IMR-90 (cell line): Measurements from ENCODE around the gene ATP5F1D. TPM values are rescaled to one million over a fixed set of nuclear protein-coding genes. Genes with fewer than 3 reads are reported as not detected.

Experiments
- ATAC-seq: fragments of 200-7000 bp; cut with Tn5 transposase; 2 replicates; pipeline ENCODE4 v1.9.1; 2020; ENCODE audit warnings: low read depth, mild to moderate bottlenecking, moderate library complexity
- BruUV-seq: library from RNA; stranded (reverse); fragments of 400-500 nt; replicated peaks from 2 replicates; lab custom pipeline; 2021; lab: Mats Ljungman, UMichigan
- CTCF ChIA-PET: fragments of 300-600 bp; formaldehyde crosslinking; extraction: SDS; loops from one replicate; lab custom pipeline; 2021; ENCODE audit warnings: antibody characterized with exemption; lab: Yijun Ruan, JAX
- POLR2A ChIA-PET: fragments of 300-600 bp; sonication (Branson Sonifier 250); formaldehyde crosslinking; loops from one replicate; lab custom pipeline; 2022; ENCODE audit warnings: antibody characterized with exemption; ENCODE audit not compliant: unreplicated experiment; lab: Charles Lee
- DNase-seq: peaks from one replicate; pipeline ENCODE4 v3.0.0; 2013
- H2AFZ ChIP-seq: replicated peaks from 2 replicates; pipeline ENCODE3; 2013; ENCODE audit warnings: low read length, mild to moderate bottlenecking; ENCODE audit not compliant: poor library complexity
- H2AK5ac ChIP-seq: 2 replicates; pipeline ENCODE4 v1.6.1; 2013; ENCODE audit warnings: low read depth, low read length, inconsistent platforms
- H2AK9ac ChIP-seq: replicated peaks from 2 replicates; pipeline ENCODE3; 2013; ENCODE audit warnings: mild to moderate bottlenecking, low read depth, low read length, moderate library complexity; ENCODE audit not compliant: poor library complexity
- H2BK120ac ChIP-seq: 2 replicates; pipeline ENCODE4 v1.6.1; 2013; ENCODE audit warnings: low read depth, low read length, inconsistent platforms
- H2BK15ac ChIP-seq: 3 replicates; pipeline ENCODE4 v1.6.1; 2013; ENCODE audit warnings: low read depth, low read length, inconsistent platforms
- H2BK20ac ChIP-seq: 2 replicates; pipeline ENCODE4 v1.6.1; 2013; ENCODE audit warnings: low read depth, mild to moderate bottlenecking, inconsistent platforms, low read length, moderate library complexity
- H2BK5ac ChIP-seq: 2 replicates; pipeline ENCODE4 v1.6.1; 2013; ENCODE audit warnings: mild to moderate bottlenecking, low read depth, low read length, inconsistent platforms; ENCODE audit not compliant: poor library complexity, severe bottlenecking
- H3K14ac ChIP-seq: replicated peaks from 2 replicates; pipeline ENCODE4 v1.6.1; 2013; ENCODE audit warnings: low read depth, low read length, inconsistent platforms
- H3K18ac ChIP-seq: 2 replicates; pipeline ENCODE4 v1.6.1; 2013; ENCODE audit warnings: low read depth, low read length, control low read depth
- H3K23ac ChIP-seq: 2 replicates; pipeline ENCODE4 v1.6.1; 2013; ENCODE audit warnings: low read depth, low read length, inconsistent platforms
- H3K27ac ChIP-seq: 2 replicates; pipeline ENCODE4 v1.5.1; 2013; ENCODE audit warnings: mild to moderate bottlenecking, control low read depth, low read length; ENCODE audit not compliant: insufficient read depth
- H3K27me3 ChIP-seq: 2 replicates; pipeline ENCODE4 v1.6.1; 2013; ENCODE audit warnings: low read length; ENCODE audit not compliant: control insufficient read depth, insufficient read depth
- H3K36me3 ChIP-seq: 2 replicates; pipeline ENCODE4 v1.6.1; 2013; ENCODE audit warnings: low read length, mixed read lengths; ENCODE audit not compliant: control insufficient read depth, insufficient read depth
- H3K4ac ChIP-seq: 2 replicates; pipeline ENCODE4 v1.6.1; 2013; ENCODE audit warnings: low read depth, low read length, inconsistent platforms
- H3K4me1 ChIP-seq: 2 replicates; pipeline ENCODE4 v1.6.1; 2013; ENCODE audit warnings: low read length, mixed read lengths; ENCODE audit not compliant: control insufficient read depth, insufficient read depth
- H3K4me2 ChIP-seq: 2 replicates; pipeline ENCODE4 v1.6.1; 2013; ENCODE audit warnings: low read depth, mild to moderate bottlenecking, control low read depth, low read length, moderate library complexity
- H3K4me3 ChIP-seq: 2 replicates; pipeline ENCODE4 v1.5.1; 2013; ENCODE audit warnings: low read depth, mild to moderate bottlenecking, control low read depth, low read length, moderate library complexity; ENCODE audit not compliant: insufficient read depth
- H3K56ac ChIP-seq: 2 replicates; pipeline ENCODE4 v1.6.1; 2013; ENCODE audit warnings: low read length, inconsistent platforms; ENCODE audit not compliant: insufficient read depth; ENCODE audit errors: extremely low read depth
- H3K79me1 ChIP-seq, 2 experiments: 2 replicates each; pipeline ENCODE4 v1.6.1; 2013; ENCODE audit warnings: low read length in 2 of 2, inconsistent platforms in 1 of 2, low read depth in 1 of 2
- H3K9ac ChIP-seq: 2 replicates; pipeline ENCODE4 v1.6.1; 2013; ENCODE audit warnings: low read depth, low read length, control low read depth
- H3K9me1 ChIP-seq: 2 replicates; pipeline ENCODE4 v1.6.1; 2013; ENCODE audit warnings: low read length, inconsistent platforms; ENCODE audit not compliant: insufficient read depth
- H3K9me3 ChIP-seq: 2 replicates; pipeline ENCODE4 v1.6.1; 2013; ENCODE audit warnings: low read length; ENCODE audit not compliant: control insufficient read depth, insufficient read depth
- H4K20me1 ChIP-seq: 2 replicates; pipeline ENCODE4 v1.6.1; 2013; ENCODE audit warnings: low read length, inconsistent platforms; ENCODE audit not compliant: insufficient read depth
- H4K5ac ChIP-seq: 2 replicates; pipeline ENCODE4 v1.6.1; 2013; ENCODE audit warnings: mild to moderate bottlenecking, low read depth, low read length, control low read depth
- H4K8ac ChIP-seq, 2 experiments: 2 replicates each; pipeline ENCODE4 v1.6.1; 2013; ENCODE audit warnings: low read depth in 2 of 2, low read length in 2 of 2, control low read depth in 1 of 2, inconsistent platforms in 1 of 2
- H4K91ac ChIP-seq: 2 replicates; pipeline ENCODE4 v1.6.1; 2013; ENCODE audit warnings: low read depth, low read length, inconsistent platforms; ENCODE audit not compliant: insufficient read depth
- BHLHE40 ChIP-seq: fragments of 150-350 bp; IDR thresholded peaks from 2 replicates; pipeline ENCODE4 v1.6.1; 2016; ENCODE audit warnings: mild to moderate bottlenecking, low read depth, low read length
- CEBPB ChIP-seq: IDR thresholded peaks from 2 replicates; pipeline ENCODE4 v1.6.1; 2012; ENCODE audit warnings: low read depth, low read length, improper control_type of control experiment
- RFX5 ChIP-seq: IDR thresholded peaks from 2 replicates; pipeline ENCODE4 v1.8.0; 2012; ENCODE audit warnings: low read depth, mild to moderate bottlenecking, low read length, moderate library complexity
- WGBS, 2 experiments: methylation state at CpG; one replicate each; pipeline versions ENCODE4 v1.1.5 to v1.1.7; 2013; ENCODE audit warnings: missing lambda C conversion rate in 2 of 2; ENCODE audit not compliant: insufficient read length in 1 of 2; ENCODE audit errors: extremely low coverage in 2 of 2; 5-methylcytosine and 5-hydroxymethylcytosine counted together
- dilution Hi-C: fragments of 300-500 bp; cut with HindIII; formaldehyde crosslinking; loops from one replicate; pipeline ENCODE4 v1.14.3; 2018; ENCODE audit warnings: low sequenced_read_pairs; ENCODE audit not compliant: unreplicated experiment
- in situ Hi-C: fragments of 300-500 bp; cut with MboI; formaldehyde crosslinking; loops from 3 replicates; pipeline ENCODE4 v1.14.3; 2019; ENCODE audit warnings: low sequenced_read_pairs, inconsistent platforms, mixed read lengths
- intact Hi-C: fragments of 100-400 bp; cut with micrococcal nuclease; formaldehyde crosslinking; loops from 2 replicates; pipeline ENCODE4 v1.10.0; 2022
- polyA plus RNA-seq, 3 experiments: library from polyadenylated mRNA; depleted of rRNA; stranded (reverse); fragments of >200 nt; gene quantifications; 2 replicates each; pipeline ENCODE4 v1.2.3, GENCODE V29; 2012; ENCODE audit warnings: low replicate concordance in 1 of 3
- total RNA-seq: library from RNA; depleted of rRNA; stranded (reverse); fragments of >200 nt; gene quantifications from 2 replicates; pipeline ENCODE4 v1.2.3, GENCODE V29; 2012

ATP5F1D gene
- total and polyA plus RNA-seq, 2 of the 4 experiments (the other 2 are of a cell fraction) = 7.3 to 140 TPM

DNA sequence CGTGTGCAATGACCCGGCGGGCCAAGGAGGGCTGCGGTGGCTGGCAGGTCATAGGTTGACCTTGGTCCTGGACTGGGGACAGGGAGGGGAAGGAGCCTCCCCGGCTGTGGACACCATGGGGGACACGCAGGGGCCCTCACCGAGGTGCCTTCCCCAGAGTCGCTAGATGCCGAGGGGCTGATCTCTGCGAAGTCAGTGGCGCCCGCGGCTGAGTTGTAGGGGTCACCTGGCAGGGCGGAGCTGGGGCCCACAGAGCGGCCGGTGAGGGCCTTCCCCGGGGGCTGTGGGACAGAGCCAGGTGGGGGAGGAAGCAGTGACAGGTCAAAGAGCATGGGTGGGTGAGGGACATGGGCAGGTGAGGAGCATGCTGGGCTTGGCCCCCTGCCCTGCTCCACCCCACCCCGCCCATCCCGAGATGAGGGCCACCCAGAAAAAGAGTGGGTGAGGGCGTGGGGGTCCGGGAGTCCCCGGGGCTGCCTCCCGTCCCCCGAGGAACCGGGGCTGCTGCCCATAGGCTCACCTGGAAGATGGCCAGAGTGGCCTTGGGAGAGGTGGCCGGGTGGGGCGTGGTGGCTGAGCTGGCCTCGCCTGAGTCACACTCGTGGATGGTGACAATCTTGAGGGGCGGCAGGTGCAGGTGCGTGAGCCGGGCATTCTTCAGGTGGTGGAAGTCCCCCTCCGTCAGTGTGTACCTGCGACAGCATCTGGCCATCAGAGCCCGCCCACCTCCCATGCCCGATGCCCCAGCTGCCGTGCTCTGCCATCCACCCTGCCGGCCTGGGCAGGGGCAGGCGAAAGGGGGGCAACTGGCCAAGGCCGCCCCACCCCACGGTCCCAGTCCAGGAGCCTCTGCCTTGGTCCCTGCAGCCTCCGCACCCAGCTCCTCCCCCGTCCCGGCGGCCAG lies 7.2 kb upstream of the ATP5F1D start:
- Histone ChIP-seq H4K5ac (no peak overlapping the region), H2AK5ac (no peak overlapping the region), H3K9ac (no peak overlapping the region), H4K8ac (no peak overlapping the region), H3K9me1 (no peaks in the 10 kb centered on the region), H3K4me1 (peaks cover 24% of the 10 kb centered on the region), H3K4me2 (no peak overlapping the region), H3K27ac (no peak overlapping the region), H3K9me3 (no peaks in the 10 kb centered on the region), H3K4ac (no peak overlapping the region), H2AFZ (no peak overlapping the region), H3K56ac (no peak overlapping the region), H3K18ac (no peak overlapping the region), H3K14ac (no peak overlapping the region), H4K20me1 (peaks cover 38% of the 10 kb centered on the region), H2BK5ac (no peak overlapping the region), H2BK20ac (no peak overlapping the region), H3K36me3 (peaks cover 40% of the 10 kb centered on the region), H3K79me1 (peaks cover 10 to 38% of the 10 kb centered on the region in 2 experiments), H3K27me3 (no peaks in the 10 kb centered on the region), H3K23ac (no peak overlapping the region), H2AK9ac (no peak overlapping the region), H2BK15ac (no peak overlapping the region), H3K4me3 (no peak overlapping the region), H2BK120ac (no peak overlapping the region), H4K91ac (no peak overlapping the region)
- BruUV-seq = no TSS peak
- in situ Hi-C loops = no loop called here
- TF ChIP-seq CEBPB (no peak), BHLHE40 (no peak), RFX5 (no peak)
- 97% methylated on average over 18 of the region's 45 CpGs; no CpG with 5 or more reads in 1 of the 2 experiments for WGBS, 2 experiments
- POLR2A ChIA-PET = no interaction called here
- intact Hi-C loops = no loop called here
- CTCF ChIA-PET = interaction anchor here (0.6 kb wide), 1 partner anchor 17 kb away, joined by 4 read pairs; no protein-coding TSS in a partner anchor
- dilution Hi-C loops = no loop called here
- ATAC-seq (no peak), DNase-seq (no peak)
